ELF-1 (cell line): ENCODE results near the gene ZCCHC2.

Experiments
- DNase-seq: peaks from one replicate; pipeline ENCODE4 v3.0.0-alpha.2; 2016; ENCODE audit warnings: low read depth, low spot score

ZCCHC2 gene

GRCh38 chr18:62607708-62608428 is 85.0 kb downstream of the ZCCHC2 start:
- DNase-seq = no peak

GRCh38 chr18:62609764-62610163 is 86.9 kb downstream of the ZCCHC2 start:
- no peak for DNase-seq

DNA sequence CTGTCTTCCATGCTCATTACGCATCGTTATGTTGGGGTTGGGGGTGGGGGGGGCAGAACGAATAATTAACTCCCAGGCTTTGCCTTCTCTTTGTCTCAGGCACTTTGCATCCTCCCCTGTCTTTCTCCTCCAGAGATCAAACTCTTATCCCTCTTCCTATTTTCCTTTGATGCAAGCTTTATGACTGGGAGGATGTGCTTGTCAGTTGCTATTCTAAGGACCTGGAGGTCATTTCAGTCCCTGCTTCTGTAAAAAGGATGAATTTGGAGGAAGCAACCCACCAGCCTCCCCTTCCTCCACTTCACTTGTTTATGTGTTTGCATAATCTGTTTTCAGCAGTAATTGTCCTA is 87.5 kb downstream of the ZCCHC2 start:
- DNase-seq = no peak

DNA sequence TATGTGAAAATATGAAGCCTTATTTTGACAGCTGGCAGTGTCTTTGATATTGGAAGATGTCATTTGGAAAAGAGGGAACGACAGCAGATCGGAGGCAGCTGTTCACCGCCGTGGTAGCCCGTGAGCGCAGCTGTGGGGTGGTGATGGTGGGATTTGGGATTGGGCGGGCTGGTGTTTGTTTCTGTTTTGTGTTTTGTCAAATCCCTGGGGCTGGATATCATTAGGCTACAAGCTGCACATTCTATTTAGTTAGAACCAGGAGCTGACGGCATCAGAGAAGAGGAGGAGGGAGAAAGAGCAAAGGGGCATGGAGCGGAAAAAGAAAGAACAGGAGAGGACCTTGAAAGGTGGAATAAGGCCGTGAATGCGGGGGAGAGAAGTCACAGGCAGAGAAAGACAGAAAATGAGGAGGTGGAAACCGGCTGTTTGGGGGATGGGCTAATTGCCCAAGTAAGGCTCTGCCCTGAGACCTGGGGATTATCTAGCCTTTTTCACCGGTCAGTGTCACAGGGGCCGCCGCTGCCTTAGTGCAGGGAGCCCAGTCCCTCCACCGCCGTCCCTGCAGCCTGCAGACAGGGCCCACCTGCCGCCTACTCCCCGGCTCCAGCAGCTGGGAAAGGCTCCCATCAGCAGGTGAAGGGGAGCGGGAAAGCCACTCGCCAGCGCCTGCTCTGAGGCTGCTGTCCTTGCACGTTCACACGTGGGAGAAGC is 88.0 kb downstream of the ZCCHC2 start:
- peak; percentile 67 for DNase-seq

- peak; percentile 59 for DNase-seq
These were observed 88.8 kb downstream of the ZCCHC2 start for GRCh38 chr18:62611453-62612288.

GRCh38 chr18:62612289-62612645 is 89.4 kb downstream of the ZCCHC2 start:
- DNase-seq = no peak

GRCh38 chr18:62612776-62613175 is 90.0 kb downstream of the ZCCHC2 start:
- no peak for DNase-seq

GRCh38 chr18:62614494-62614893 is 91.7 kb downstream of the ZCCHC2 start:
- DNase-seq = no peak

DNA sequence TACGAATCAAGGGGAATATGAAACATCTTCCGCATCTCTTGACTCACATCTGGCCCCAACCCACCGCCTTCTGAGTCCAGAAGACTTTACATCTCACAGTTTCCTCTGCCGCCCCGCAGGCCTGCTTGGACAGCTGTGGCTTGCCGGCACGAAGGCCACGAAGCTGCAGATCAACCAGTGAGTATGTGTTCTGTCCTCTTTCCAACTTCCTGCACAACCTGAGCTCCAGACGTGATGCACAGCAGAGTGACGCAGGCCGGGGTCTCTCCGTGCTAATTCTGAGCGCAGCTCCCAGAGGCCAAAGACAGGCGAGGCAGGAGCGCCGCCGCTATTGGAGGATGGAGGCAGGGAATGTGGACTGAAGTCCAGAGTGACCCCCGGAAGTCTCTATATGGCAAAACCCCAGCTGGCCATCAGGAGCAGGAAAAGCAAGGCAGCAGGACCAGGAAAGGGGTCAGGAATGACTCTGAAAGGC is 93.5 kb downstream of the ZCCHC2 start:
- DNase-seq = no peak

- DNase-seq = no peak
These were observed 95.2 kb downstream of the ZCCHC2 start for GRCh38 chr18:62617793-62618591.

DNA sequence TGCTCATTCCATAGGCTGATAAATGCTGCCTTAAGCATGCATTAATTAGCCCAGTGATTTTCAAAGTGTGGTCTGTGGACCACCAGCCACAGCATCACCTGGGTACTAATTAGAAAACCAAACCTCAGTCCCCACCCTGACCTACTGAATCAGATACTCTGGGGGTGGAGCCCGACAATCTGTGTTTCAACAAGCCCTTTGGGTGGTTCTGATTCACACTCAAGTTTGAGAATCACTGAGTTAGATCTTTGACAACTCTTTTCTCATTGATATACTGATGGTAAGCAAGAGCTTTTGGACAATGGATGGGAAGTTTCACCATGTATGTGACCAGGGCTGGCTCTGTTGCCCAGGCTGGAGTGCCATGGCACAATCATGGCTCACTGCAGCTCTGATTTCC is 95.9 kb downstream of the ZCCHC2 start:
- no peak for DNase-seq

DNA sequence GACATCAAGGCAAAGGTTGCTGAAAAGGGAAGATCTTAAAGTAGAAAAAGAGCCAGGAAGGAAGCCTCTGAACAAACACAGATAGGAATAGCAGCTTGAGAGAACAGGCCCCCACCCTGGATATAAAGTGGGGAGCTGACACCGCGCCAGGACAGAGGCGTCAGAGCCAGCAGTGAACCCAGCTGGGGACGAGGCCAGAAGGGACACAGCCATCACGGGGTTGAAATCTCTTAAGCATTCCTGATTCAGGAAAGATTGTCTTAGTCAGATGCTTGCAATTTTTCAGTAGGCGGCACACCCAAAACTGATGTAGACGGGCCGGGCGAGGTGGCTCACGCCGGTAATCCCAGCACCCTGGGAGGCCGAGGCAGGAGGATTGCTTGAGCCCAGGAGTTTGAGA is 98.7 kb downstream of the ZCCHC2 start:
- DNase-seq = no peak

- no peak for DNase-seq
These were observed 102.2 kb downstream of the ZCCHC2 start for GRCh38 chr18:62625019-62625418.
